ENCODE data around the gene CDC5L. TPM values are rescaled to one million over a fixed set of nuclear protein-coding genes. Genes with fewer than 3 reads are reported as not detected.

Gene CDC5L
- total RNA-seq, 1 donor from 2014 or later: 20.0 TPM

DNA sequence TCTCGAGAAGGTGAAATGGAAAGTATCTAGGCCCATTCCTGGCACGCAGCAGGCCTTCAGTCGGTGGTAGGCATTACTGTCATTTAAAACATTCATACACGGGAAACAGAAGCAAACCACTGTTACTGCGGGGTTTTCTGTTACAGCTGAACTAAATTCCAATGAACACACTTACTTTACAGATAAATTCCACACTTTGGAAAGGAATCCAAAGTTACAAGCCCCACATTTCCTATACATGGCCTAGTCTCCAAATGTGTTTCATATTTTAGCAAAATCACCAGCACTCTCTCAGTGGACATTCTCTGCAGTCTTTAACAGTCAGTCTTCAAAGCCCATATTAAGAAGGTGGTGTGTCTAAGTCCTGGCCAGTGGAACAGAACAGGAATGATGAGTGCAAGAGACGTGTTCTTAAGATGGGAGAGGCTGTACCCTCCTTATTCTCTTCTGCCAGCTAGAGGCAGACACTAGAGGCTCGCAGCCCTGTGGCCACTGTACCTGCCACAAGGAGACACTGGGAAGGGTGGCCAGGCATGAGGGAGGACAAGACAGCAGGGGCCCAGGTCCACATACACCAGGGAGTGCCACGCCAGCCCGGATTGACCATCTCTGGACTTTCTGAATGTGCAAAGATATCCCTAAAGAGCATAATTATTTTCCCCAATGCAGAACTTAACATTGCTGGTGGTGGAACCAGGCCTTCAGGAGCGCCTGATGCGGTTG is 76.4 kb downstream of the CDC5L start:
- H3K27ac ChIP-seq (replicated peaks): no peak overlapping the region
- H3K36me3 ChIP-seq: no peaks in the 10 kb centered on the region
- H3K4me1 ChIP-seq: peaks cover 7% of the 10 kb centered on the region
- intact Hi-C loops (cut with micrococcal nuclease): no loop called here
- TF ChIP-seq, protein P1, sequence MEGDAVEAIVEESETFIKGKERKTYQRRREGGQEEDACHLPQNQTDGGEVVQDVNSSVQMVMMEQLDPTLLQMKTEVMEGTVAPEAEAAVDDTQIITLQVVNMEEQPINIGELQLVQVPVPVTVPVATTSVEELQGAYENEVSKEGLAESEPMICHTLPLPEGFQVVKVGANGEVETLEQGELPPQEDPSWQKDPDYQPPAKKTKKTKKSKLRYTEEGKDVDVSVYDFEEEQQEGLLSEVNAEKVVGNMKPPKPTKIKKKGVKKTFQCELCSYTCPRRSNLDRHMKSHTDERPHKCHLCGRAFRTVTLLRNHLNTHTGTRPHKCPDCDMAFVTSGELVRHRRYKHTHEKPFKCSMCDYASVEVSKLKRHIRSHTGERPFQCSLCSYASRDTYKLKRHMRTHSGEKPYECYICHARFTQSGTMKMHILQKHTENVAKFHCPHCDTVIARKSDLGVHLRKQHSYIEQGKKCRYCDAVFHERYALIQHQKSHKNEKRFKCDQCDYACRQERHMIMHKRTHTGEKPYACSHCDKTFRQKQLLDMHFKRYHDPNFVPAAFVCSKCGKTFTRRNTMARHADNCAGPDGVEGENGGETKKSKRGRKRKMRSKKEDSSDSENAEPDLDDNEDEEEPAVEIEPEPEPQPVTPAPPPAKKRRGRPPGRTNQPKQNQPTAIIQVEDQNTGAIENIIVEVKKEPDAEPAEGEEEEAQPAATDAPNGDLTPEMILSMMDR (IDR thresholded peaks at IDR 0.05; ENCODE audit: borderline replicate concordance): no peak
- no peak for DNase-seq
- H3K9me3 ChIP-seq (replicated peaks): no peaks in the 10 kb centered on the region
- no peak overlapping the region for H3K4me3 ChIP-seq
- H3K27me3 ChIP-seq (ENCODE audit: low read depth): no peaks in the 10 kb centered on the region

- no peaks in the 10 kb centered on the region for H3K9me3 ChIP-seq (replicated peaks)
- intact Hi-C loops (cut with micrococcal nuclease): no loop called here
- peaks cover 7% of the 10 kb centered on the region for H3K4me1 ChIP-seq
- no peak for DNase-seq
- TF ChIP-seq, protein P1 (IDR thresholded peaks at IDR 0.05; ENCODE audit: borderline replicate concordance): no peak
- H3K27ac ChIP-seq (replicated peaks): no peak overlapping the region
- no peak overlapping the region for H3K4me3 ChIP-seq
- no peaks in the 10 kb centered on the region for H3K36me3 ChIP-seq
- H3K27me3 ChIP-seq (ENCODE audit: low read depth): no peaks in the 10 kb centered on the region
These were observed 77.2 kb downstream of the CDC5L start for GRCh38 chr6:44464527-44465310.

GRCh38 chr6:44466955-44467354 is 79.4 kb downstream of the CDC5L start:
- no peaks in the 10 kb centered on the region for H3K27me3 ChIP-seq (ENCODE audit: low read depth)
- no peak overlapping the region for H3K27ac ChIP-seq (replicated peaks)
- no peaks in the 10 kb centered on the region for H3K9me3 ChIP-seq (replicated peaks)
- TF ChIP-seq, protein P1 (IDR thresholded peaks at IDR 0.05; ENCODE audit: borderline replicate concordance): no peak
- no peak overlapping the region for H3K4me3 ChIP-seq
- intact Hi-C loops (cut with micrococcal nuclease): no loop called here
- no peak for DNase-seq
- H3K36me3 ChIP-seq: no peaks in the 10 kb centered on the region
- peaks cover 19% of the 10 kb centered on the region for H3K4me1 ChIP-seq

DNA sequence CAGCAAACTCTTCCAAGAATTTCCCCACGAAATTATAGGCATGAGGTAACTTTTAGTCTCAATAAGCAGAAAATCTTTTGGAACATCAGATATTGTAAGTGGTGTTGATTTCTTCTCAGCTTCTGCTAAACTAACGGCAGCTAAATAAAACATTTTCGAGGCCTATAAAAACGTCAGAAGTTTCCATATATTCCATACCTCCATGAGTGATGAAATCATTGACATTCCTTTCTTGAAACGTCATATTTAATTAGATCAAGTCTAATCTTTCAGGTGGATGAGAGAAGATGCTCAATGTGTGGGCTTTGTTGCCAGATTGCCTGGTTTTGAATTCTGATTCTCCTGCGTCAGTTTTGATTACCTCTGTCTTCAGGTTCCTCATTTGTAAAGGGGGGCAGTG is 81.3 kb downstream of the CDC5L start:
- intact Hi-C loops (cut with micrococcal nuclease): no loop called here
- no peaks in the 10 kb centered on the region for H3K27me3 ChIP-seq (ENCODE audit: low read depth)
- H3K4me1 ChIP-seq: peaks cover 24% of the 10 kb centered on the region
- H3K4me3 ChIP-seq: no peak overlapping the region
- no peak for DNase-seq
- no peaks in the 10 kb centered on the region for H3K9me3 ChIP-seq (replicated peaks)
- TF ChIP-seq, protein P1 (IDR thresholded peaks at IDR 0.05; ENCODE audit: borderline replicate concordance): no peak
- no peaks in the 10 kb centered on the region for H3K36me3 ChIP-seq
- no peak overlapping the region for H3K27ac ChIP-seq (replicated peaks)

DNA sequence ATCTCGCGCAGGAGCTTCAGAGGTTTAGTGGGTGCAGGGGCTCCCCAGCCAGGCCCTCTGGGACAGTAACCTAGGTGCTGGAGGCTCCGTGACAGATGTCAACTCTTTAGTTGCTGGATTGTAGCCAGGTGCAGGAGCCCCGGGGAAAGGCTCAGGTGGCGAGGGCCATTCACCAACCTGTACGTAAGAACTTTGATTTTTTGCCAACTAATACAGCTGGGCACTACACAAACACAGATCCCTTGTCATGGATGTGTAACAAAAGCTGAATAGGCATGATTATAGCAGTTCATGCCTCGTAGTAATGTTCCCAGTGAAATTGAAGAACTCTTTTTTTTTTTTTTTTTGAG is 82.6 kb downstream of the CDC5L start:
- H3K36me3 ChIP-seq: no peaks in the 10 kb centered on the region
- peaks cover 17% of the 10 kb centered on the region for H3K4me1 ChIP-seq
- intact Hi-C loops (cut with micrococcal nuclease): no loop called here
- TF ChIP-seq, protein P1 (IDR thresholded peaks at IDR 0.05; ENCODE audit: borderline replicate concordance): no peak
- DNase-seq: no peak
- no peaks in the 10 kb centered on the region for H3K9me3 ChIP-seq (replicated peaks)
- H3K4me3 ChIP-seq: no peak overlapping the region
- no peak overlapping the region for H3K27ac ChIP-seq (replicated peaks)
- no peaks in the 10 kb centered on the region for H3K27me3 ChIP-seq (ENCODE audit: low read depth)

All from left ventricle myocardium inferior (tissue), 1 donor.